DMS153 treated with DMSO at 0.1 percent for 48 hours (cell line): ENCODE measurements around the gene CCNL2.

ENCODE experiments used
- DNase-seq: peaks from one replicate; lab custom pipeline; 2025; ENCODE audit not compliant: unreplicated experiment; lab: John Stamatoyannopoulos, UW

The CCNL2 gene

DNA sequence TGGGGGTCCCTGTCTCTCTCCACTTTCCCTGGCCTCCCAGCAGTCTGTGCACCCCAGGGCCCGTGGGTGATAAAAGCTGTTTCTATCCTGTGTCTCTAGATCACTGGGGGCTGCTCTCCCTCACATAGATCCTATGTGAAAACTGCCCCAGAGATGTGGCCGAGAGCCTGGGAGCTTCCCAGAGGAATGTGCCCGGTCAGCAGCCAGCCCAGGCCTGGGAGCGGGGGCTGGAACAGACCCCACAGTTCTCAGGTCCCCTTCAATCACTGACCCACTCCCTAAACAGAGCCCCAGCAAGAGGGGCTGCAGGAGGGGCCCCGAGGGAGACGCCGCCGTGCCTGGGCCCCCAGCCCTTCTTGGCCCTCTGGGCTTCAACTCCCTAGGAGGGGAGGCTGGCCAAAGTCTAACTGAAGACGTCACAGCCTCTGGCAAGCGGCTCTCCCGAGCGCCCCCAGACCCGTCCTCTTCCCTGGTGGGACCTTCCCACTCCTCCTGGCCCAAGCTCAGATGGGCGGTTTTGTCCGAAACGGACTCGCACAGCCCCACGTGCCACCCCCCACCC, 41.2 kb downstream of the CCNL2 start:
- no peak for DNase-seq

DNA sequence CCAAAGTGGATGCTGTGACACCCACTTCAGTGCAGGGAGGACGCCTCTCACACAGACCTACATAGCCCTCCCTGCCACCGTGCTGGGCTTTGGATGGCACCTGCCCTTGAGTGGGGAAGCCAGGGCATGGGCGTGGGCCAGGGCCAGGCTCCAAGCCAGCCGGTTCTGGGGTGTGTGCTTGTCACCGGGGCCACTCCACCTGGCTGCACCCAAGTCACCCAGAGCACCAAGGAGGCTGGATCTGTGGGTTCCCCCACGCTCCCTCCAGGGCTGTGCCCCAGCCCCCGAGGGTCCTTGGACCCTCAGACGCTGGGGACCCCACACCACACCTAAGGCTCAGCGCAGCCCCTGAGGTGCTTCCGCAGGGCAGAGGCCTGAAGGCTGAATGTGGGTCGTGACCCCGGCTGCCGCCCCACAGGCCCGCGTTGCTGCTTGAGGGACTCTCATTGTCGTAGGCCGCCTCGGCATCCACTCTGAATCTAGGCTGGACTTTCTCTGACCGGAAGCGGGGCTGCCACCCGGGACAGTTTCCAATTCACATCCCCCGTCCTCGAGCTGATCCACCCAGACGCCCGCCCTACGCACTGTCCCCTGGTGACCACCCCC, 42.2 kb downstream of the CCNL2 start:
- DNase-seq, result no peak

DNA sequence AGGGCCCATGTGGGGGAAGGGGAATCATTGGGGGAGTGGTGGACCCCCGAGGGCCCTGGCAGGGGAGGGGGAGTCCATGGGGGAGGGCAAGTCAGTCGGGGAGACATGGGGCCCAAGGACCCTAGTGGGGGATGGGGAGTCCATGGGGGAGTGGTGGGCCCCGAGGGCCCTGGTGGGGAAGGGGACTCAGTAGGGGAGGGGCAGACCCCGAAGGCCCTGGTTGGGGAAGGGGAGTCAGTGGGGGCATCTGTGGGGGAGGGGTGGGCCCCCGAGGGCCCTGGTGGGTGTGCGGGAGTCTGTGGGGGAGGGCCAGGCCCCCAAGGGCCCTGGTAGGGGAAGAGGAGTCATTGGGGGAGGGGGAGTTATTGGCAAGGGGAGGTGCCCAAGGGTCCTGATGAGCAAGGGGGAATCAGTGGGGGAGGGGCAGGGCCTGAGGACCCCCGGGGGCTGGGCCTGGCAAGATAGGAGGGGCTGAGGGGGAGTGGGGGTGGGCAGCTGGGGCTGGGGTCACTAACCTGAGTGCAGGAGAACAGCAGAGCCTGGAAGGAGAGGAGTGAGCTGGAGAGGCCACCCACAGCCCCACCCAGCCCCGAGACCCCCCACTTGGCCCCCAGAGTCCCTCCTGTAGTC, 42.9 kb downstream of the CCNL2 start:
- no peak for DNase-seq

DNA sequence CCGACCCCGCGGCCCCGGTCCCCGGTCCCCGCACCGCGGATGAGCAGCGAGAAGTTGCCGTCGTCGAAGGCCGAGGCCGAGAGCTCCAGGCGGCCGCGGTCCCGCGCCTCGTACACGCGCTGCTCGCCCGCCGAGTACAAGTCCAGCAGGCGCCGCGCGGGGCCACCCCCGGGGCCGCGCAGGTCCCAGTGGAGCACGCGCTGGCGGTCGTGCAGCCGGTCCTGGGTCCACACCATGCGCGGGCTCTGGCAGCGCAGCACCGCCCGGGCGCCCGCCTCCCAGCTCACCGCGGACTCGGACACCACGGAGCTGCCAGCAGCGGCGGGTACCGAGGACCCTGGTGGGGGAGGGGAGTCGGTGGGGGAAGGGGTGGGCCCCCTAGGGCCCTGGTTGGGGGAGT, 43.7 kb downstream of the CCNL2 start:
- DNase-seq, result no peak

DNA sequence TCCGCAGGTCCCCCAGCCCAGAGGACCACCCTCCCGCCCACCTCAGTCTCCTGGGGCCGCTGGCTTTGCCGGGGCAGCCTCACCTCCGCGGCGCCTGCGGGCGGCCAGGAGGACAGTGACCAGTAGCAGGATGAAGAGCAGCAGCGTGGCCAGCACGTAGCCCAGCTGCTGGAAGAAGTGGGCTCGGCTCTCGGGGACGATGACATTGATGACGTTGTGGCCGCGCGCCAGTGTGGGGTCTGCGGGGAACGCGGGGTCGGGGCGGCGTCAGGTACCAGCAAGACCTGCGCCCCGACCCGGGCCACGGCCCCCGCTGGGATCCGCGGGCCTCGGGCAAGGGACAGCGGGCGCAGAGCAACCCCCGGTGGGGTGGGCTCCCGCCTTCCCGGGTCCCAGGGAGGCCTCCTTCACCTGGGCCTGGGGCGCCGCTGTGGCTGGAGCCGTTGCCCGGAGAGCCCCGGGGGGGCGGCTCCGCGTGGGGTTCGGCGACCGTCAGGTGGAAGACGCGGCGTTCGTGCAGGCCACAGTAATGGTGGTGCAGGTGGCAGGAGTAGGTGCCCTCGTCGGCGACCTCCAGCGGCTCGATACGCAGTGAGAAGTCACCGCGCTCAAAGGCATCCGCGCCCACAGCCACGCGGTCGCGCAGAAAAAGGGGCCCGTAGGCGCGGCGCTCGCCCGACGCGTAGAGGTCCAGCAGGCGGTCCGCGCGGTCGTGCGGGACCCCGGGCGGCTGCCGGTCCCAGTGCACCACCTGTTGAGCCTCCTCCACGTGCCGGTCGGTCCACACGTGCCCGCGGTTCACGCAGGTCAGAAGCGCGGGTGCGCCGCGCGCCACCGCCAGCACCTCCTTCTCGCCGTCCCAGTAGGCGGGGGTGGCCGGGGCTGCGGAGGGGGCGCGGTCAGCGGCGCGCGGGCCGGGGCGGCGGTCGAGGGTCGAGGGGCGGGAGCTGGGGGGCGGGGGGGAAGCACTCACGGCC, 44.6 kb downstream of the CCNL2 start:
- no peak for DNase-seq

DNA sequence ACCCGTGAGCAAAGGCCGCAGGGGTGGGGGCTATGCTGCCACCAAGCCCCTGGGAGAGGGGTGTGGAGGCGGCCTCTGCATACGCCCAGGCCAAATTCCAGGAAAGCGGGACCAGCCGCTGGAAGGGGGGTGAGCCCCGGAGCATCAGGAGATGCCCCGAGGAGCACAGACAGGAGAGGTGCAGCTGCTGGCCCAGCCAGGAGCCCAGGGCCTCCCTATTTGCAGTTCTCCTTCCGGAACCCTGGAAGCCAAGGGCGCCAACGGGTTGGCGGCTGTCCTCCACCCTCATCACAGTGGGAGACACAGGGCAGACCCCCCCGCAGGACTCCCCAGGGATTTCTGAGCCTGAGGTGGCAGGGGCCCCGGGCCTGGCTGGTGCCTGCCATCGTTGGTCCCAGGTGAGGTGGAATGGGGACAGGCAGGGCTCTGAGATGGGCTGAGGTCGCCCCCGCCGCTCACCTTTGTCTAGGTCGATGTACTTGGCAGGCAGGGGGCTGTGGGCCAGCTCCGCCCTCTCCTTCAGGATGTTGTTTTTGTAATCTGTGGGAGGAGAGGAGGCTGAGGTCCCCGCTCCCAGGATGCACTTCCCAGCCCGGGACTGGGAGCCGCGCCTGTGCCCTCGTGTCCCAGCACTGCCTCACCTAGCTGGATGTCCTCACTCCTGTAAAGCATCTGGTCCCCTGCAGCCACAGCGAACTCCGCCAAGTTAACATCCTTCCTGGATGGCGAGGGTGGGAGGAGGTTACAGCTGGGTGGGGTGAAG, 45.6 kb downstream of the CCNL2 start:
- DNase-seq, result peak; percentile 59

DNA sequence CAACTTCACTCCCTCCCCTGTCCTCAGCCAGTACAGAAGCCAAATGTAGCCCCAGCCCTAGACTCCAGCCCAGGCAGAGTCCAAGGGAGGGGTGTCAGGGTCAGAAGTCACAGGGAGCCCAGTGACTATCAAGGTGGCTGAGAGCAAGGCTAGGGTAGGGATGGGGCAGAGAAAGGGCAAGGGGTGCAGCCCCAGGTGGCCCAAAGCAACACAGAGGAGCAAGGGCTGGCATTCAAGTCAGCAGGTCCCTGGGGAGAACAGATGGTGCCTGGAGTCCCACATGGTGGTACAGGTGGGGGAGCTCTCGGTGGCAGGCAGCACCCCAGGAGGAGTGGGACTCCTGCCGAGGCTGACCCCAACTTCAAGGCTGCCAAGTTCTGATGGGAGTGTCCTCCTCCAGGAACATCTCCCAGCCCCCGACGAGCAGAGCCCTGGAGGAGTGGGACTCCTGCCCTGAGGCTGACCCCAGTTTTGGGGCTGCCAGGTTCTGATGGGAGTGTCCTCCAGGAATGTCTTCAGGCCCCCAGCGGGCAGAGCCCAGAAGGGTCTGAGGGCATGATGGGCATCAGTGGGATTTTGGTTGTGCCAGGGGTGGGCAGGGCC, 46.2 kb downstream of the CCNL2 start:
- DNase-seq, result no peak

DNA sequence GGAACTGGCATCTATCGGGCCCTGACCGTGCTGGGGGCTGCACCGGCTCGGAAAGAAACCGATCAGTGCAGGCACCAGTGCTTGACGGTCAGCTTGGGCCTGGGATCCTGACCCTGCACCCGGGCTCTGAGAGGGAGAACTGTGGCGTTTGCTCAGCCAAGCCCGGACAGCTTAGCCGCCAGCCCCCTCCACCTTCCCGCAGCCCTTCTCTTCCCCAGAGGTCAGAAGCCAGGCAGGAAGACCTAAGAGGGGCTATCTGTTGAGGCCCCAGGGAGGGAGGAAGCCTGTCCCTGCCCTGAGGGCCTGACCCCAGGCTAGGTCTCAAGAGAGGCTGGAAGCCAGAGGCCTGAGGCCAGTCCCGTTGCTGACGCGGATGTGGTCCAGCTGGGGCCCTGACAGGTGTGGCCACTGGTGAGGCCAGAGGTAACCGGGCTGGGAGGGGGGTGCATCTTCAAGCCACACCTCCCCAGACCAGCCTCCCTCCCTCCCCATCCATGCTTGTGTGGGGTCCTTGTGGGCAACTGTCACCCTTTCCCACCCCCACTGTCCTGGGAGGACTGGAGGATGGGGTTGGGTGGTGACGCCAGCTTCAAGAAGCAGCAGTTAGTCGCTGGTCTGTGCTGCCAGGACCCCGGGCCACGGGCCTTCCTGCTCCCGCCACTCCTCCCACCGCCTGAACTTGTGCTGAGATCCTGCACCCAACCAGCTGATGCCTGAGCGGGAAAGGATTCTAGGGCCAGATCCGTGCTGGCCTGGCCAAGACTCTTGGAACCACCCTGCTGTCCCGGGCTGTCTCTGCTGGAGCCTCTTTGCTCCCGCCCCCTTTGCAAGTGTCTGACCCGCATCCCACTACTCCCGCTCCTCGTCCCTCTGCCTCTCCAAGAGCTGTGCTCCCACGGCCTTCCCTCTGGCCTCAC, 47.4 kb downstream of the CCNL2 start:
- DNase-seq, result no peak

DNA sequence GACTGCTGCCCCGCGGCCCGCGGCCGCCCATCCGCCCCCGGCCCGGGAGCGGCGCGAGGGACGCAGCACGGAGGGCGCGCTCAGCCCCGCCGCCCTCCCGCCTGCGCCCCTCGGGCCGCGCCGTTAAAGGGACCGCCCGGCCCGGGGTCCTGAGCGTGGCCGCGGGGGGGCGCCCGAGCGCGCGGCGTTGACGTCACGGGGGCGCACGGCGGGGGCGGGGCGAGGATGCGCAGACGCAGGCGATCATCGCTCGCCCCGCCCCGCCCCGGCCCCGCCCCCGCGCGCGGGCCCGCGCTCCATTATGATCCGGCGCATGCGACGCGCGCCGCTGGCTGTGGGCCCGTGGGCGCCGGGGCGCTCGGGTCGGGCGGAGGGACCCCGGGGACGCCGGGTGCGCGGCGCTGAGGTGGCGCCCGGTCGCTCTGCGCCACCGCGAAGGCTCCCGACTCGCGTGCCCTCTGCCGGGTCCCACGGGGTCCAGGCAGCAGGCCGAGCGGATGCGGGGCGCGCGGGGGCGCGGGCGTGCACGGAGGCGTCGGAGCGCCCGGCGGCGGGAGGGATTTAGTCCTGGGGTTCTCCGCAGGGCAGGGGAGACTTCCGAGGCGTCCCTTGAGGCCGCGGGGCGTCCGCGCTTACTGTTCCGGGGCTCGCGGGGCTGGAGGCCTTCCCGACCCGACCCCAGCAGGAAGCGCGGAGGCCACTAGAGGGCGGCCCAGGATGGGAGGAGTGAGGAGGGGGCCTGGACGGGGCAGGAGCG, 49.7 kb downstream of the CCNL2 start, which contains the start of gene DVL1:
Gene DVL1, minus strand, starts transcription at position 163 of the 757 bp plus-strand sequence. CDS start 353 bp downstream, outside the sequence.
- peak; percentile 61 for DNase-seq

DNA sequence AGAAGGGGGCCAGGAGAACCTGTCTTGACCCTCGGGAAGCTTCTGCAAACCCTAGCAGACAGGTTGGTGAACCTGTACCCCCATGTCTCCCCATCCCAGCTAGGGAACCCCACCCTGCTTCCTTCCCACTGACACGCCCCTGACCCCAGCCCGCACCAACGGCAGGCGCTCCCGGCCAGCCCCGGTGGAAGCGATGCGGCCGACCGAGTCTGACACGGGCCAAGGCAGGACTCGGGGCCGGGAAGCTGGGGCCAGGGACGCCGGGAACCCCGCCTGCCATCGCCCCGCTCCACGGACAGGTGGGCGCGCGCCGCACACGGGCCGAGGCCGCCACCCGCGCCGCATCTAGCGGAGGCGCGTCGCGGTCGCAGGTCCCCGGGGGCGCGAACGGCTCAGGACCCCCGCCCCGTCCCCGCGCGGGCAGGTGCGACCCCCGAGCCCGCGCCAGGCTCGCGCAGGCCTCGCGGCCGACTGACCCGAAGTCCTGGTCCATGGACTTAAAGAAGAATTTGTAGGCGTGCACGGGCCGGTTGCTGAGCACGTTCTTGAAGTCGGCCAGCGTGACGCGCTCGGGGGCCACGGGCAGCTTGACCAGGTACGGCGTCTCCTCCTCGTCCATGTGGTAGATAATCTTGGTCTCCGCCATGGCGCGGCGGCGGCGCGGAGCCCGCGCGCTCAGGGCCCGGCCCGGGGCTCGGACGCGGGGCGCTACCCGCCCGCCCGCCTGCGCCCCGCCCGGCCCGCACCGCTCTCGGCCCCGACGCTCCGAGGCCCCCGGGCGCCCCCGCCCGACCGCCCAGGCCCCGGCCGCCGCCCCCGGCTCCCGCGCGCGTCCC, 50.5 kb downstream of the CCNL2 start:
- no peak for DNase-seq

DNA sequence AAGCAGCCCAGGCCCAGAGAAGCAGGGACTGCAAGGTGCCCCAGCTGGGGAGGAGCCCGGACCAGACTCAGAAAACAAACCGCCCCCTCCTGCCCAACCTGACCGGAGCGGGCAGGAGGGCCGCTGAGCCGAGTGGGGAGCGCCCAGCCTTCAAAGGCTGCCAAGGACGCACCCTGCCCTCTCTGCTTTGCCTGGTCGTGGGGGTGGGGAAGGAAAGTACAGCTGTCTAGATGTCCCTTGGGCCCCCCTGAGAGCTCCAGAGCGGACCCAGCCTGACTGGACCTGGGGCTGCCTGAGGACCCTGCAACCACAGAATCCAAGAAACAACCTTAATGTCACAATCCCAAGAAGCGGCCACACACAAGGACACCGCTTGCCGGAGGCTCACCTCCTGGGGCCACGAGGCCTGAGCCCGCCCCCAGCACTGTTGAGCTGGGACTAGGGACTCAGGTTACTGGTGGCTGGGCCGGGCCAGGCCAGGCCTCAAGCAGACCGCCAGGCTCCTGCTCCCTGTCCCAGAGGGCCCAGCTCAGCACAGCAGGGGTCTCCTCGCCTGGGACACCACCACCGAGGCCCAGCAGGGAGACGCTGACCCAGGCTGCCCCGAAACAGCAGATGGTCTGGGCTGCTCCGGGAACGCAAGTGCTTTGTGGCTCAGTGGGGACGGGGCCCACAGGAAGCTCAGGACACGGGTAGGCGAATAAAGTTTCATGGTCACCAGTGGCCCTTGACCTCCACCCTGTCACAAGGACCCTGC, 51.3 kb downstream of the CCNL2 start:
- DNase-seq, result no peak

DNA sequence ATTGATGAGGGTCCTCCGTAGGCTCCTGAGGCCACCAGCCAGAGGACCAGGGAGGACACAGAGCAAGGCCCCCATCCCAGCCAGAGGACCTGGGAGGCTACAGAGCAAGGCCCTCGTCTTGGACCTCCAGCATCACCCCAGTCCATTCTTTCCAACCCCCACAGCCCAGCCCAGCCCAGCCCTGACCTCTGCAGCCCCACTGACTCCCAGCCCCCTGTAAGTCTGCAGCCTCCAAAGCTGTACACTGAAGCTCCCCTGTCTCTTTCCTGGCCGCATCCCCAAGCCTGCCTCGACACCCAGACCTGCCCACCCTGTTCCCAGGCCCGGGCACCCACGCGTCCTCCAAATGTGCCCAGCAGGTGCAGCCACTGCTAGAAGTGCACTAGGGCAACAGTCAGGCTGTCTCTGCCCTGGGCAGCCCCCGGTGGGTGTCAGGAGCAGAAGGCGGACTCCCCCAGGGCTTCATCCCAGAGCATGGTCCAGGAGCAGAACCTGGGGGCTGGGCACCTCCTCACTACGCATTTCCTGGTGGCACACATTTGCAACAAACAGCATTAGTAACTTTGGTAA, 52.0 kb downstream of the CCNL2 start:
- no peak for DNase-seq

DNA sequence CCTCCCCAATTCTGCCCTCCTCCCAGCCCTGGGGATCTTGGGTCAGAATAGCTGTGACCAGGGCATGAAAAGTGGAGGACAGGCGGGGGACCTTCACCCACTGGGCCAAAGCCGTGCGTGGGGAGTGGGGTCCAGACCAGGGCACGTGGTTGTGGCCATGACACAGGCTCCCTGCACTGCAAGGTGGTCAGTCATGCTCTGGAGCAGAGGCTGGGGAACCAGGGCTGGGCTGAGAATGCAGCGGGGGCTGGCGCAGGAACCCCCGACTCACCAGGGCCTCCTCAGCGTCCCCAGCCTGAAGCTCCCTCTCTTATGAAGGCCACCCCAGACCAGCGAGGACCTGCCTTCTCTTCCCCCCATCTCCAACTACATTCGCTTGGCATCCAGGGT, 52.6 kb downstream of the CCNL2 start:
- no peak for DNase-seq

DNA sequence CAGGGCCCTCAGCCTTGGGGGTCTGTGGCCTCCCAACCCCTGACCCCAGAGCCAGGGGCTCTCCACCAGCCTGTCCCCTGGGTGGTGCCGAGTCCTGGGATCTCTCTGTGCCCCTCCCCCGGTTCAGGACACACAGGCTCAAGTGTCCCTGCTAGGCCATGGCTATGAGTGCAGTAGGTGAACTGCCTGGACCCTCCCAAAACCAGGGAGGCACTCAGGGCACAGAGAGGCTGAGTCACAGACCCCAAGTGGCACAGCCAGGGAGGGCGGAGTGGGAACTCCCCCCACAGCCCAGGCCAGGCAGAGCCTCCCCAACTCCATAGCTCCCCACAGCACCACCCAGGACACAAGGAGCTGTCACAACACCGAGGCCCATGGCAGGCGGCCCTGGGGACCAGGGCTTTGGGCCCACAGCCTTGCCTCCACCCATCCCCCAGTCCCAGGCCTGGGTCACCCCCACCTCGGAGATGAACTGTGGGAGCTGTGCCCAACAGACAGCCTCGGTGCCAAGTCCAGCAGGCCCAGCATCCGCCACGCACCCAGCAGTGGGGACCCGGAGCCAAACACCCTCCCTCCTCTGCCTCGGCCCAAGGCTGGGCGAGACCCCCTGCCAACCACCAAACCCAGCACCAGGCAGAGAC, 53.2 kb downstream of the CCNL2 start:
- DNase-seq, result no peak

DNA sequence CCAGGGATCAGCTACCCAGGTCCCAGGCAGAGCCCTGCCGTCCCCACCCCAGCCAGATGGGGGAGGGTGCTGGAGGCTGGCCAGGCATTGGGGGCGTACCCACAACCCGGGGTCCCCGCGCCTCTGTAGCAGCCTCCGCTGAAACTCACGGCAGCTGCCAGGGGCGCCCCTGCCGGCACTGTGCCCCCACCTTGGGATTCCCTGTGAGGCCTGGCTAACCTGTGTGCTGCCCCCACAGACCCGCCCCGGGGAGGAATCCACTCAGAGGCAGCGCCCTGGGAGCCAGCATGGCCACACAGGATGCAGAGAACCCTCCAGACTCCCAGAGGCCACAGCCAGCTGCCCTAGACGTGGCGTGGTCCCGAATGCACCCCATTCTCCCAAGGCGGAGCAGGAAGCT, 53.8 kb downstream of the CCNL2 start:
- DNase-seq, result no peak

DNA sequence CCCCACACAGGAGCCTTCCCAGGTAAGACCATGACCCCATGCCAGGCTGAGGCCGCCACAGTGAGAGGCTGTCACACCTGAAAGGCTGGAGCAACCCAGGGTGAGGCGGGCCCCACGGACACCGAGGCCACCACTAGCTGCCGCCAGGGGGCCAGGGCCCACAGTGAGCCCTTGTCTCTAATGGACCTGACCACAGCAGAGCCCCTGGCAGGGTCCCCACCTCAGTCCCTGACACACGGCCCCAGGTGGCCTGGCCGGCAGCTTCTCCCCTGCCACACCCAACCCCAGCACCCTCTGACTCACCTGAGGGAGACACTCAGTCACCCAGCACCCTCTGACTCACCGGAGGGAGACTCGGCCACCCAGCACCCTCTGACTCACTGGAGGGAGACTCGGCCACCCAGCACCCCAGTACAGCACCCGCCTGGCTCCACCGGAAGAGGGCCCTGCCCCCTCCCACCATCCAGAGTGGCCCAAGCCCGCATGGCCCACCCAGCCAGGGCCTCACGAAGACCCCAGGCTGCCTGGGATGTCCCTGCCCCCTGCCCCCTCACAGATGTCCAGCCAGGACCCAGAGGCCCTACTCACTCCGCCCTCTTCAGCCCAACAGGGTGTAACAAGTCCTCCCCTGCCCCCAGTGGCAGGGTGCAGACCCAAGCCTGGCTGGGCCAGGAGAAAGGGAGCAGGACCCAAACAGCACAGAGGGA, 54.3 kb downstream of the CCNL2 start:
- no peak for DNase-seq
